OCI-LY3 (cell line): Measurements from ENCODE around the gene DCBLD1.
"Not testable (repeated sequence)": the region's sequence is repeated elsewhere in the genome, so short reads cannot be mapped to it uniquely, and the experiment has no call there.

ENCODE experiments used
- H2AFZ ChIP-seq: fragments of 200-600, 300-600 bp; shearing (Covaris generic); 2 replicates; pipeline ENCODE4 v1.6.0; 2014; ENCODE audit warnings: antibody characterized with exemption, low read depth, low read length
- H3K27ac ChIP-seq: fragments of 200-600, 300-600 bp; sonication (generic); 2 replicates; pipeline ENCODE4 v1.5.1; 2014; ENCODE audit warnings: mild to moderate bottlenecking, low read length, moderate library complexity, mixed read lengths
- H3K27me3 ChIP-seq: fragments of 200-600, 300-600 bp; sonication (generic); 2 replicates; pipeline ENCODE4 v1.6.1; 2014; ENCODE audit warnings: low read depth, low read length, mixed read lengths
- H3K36me3 ChIP-seq: fragments of 200-600, 300-600 bp; sonication (generic); replicated peaks from 2 replicates; pipeline ENCODE3; 2014; ENCODE audit warnings: low read depth, low read length, mixed read lengths
- H3K4me1 ChIP-seq: fragments of 300-600, 200-600 bp; sonication (generic); 2 replicates; pipeline ENCODE4 v1.6.1; 2014; ENCODE audit warnings: low read length, mixed read lengths
- H3K4me2 ChIP-seq: fragments of 200-600, 300-600 bp; sonication (generic); 2 replicates; pipeline ENCODE4 v1.6.1; 2014; ENCODE audit warnings: low read length, mixed read lengths
- H3K4me3 ChIP-seq: fragments of 300-600, 200-600 bp; sonication (generic); 2 replicates; pipeline ENCODE4 v1.5.1; 2014; ENCODE audit warnings: antibody characterized with exemption, mild to moderate bottlenecking, low read length, moderate library complexity
- H3K79me2 ChIP-seq: fragments of 300-600, 200-600 bp; shearing (Covaris generic); 2 replicates; pipeline ENCODE4 v1.6.1; 2014; ENCODE audit warnings: mild to moderate bottlenecking, low read length, mixed read lengths
- H3K9ac ChIP-seq: fragments of 300-600, 200-600 bp; shearing (Covaris generic); 2 replicates; pipeline ENCODE4 v1.6.0; 2014; ENCODE audit warnings: mild to moderate bottlenecking, low read length, moderate library complexity
- H3K9me3 ChIP-seq: fragments of 200-600, 300-600 bp; shearing (Covaris generic); 2 replicates; pipeline ENCODE4 v1.6.1; 2014; ENCODE audit warnings: low read length, mixed read lengths; ENCODE audit not compliant: insufficient read depth
- H4K20me1 ChIP-seq: fragments of 200-600, 300-600 bp; sonication (generic); 2 replicates; pipeline ENCODE4 v1.6.1; 2016; ENCODE audit warnings: low read length, mixed read lengths; ENCODE audit not compliant: insufficient read depth
- EZH2phosphoT487 ChIP-seq: fragments of 200-600 bp; shearing (Covaris generic); IDR thresholded peaks from 2 replicates; pipeline ENCODE4 v1.6.1; 2018; ENCODE audit warnings: antibody characterized with exemption, mixed run types, low read depth
- TF ChIP-seq, protein P1 (sequence below): fragments of 200-600, 300-600 bp; sonication (generic); IDR thresholded peaks from 2 replicates; pipeline ENCODE4 v1.5.1; 2014; ENCODE audit warnings: antibody characterized with exemption, low read length, low read depth

The DCBLD1 gene

DNA sequence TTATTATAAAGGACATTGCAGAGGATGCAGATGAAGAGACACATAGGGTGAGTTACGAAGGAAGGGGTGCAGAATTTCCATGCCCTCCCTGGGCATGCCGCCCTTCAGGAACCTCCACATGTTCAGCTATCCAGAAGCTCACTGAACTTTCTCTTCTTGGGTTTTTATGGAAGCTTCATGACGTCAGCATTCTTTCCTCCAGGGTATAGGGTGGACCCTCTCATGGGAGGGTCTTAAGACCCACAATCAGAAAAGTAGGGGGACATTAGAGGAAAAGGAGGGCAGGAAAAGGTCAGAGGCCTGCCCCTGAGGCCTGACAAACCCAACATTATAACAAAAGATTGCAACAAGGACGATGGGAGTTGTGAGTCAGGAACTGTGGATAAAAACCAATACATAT is 14.6 kb upstream of the DCBLD1 start:
- Histone ChIP-seq H3K4me1 (peaks cover 10% of the 10 kb centered on the region), H4K20me1 (no peaks in the 10 kb centered on the region), H3K79me2 (no peaks in the 10 kb centered on the region), H3K27ac (no peak overlapping the region), H3K4me2 (no peak overlapping the region), H3K27me3 (no peaks in the 10 kb centered on the region), H3K4me3 (no peak overlapping the region), H3K36me3 (no peaks in the 10 kb centered on the region), H3K9ac (no peak overlapping the region), H3K9me3 (no peaks in the 10 kb centered on the region), H2AFZ (no peak overlapping the region)
- TF ChIP-seq, protein P1, sequence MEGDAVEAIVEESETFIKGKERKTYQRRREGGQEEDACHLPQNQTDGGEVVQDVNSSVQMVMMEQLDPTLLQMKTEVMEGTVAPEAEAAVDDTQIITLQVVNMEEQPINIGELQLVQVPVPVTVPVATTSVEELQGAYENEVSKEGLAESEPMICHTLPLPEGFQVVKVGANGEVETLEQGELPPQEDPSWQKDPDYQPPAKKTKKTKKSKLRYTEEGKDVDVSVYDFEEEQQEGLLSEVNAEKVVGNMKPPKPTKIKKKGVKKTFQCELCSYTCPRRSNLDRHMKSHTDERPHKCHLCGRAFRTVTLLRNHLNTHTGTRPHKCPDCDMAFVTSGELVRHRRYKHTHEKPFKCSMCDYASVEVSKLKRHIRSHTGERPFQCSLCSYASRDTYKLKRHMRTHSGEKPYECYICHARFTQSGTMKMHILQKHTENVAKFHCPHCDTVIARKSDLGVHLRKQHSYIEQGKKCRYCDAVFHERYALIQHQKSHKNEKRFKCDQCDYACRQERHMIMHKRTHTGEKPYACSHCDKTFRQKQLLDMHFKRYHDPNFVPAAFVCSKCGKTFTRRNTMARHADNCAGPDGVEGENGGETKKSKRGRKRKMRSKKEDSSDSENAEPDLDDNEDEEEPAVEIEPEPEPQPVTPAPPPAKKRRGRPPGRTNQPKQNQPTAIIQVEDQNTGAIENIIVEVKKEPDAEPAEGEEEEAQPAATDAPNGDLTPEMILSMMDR = no peak
- TF ChIP-seq EZH2phosphoT487 = no peak

DNA sequence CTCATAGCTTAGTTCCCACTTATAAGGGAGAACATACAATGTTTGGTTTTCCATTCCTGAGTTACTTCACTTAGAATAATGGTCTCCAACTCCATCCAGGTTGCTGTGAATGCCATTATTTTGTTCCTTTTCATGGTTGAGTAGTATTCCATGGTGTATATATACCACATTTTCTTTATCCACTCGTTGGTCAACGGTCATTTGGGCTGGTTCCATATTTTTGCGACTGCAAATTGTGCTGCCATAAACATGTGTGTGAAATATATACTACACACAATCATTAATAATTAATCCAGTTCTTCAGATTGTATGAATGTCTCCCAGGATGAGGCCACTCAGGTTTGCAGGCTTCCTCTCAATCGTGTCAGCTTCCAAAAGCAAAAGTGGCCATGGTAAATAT is 13.9 kb upstream of the DCBLD1 start:
- not testable (repeated sequence) for H3K4me1 ChIP-seq, H3K4me2 ChIP-seq, H2AFZ ChIP-seq, H3K36me3 ChIP-seq, H3K9me3 ChIP-seq, H3K27me3 ChIP-seq, H3K79me2 ChIP-seq, H3K4me3 ChIP-seq, H4K20me1 ChIP-seq, H3K9ac ChIP-seq, H3K27ac ChIP-seq

GRCh38 chr6:117469356-117469755 is 13.1 kb upstream of the DCBLD1 start:
- H4K20me1 ChIP-seq = no peaks in the 10 kb centered on the region
- no peaks in the 10 kb centered on the region for H3K79me2 ChIP-seq
- peak overlapping the region; percentile 65; the same call in 1 of the 2 replicates for H2AFZ ChIP-seq
- no peak overlapping the region for H3K4me3 ChIP-seq
- no peak overlapping the region for H3K9ac ChIP-seq
- TF ChIP-seq EZH2phosphoT487 = no peak
- no peak overlapping the region for H3K27ac ChIP-seq
- peaks cover 7% of the 10 kb centered on the region for H3K4me1 ChIP-seq
- H3K4me2 ChIP-seq = peak overlapping the region; percentile 28
- H3K36me3 ChIP-seq = no peaks in the 10 kb centered on the region
- H3K9me3 ChIP-seq = no peaks in the 10 kb centered on the region
- no peaks in the 10 kb centered on the region for H3K27me3 ChIP-seq

DNA sequence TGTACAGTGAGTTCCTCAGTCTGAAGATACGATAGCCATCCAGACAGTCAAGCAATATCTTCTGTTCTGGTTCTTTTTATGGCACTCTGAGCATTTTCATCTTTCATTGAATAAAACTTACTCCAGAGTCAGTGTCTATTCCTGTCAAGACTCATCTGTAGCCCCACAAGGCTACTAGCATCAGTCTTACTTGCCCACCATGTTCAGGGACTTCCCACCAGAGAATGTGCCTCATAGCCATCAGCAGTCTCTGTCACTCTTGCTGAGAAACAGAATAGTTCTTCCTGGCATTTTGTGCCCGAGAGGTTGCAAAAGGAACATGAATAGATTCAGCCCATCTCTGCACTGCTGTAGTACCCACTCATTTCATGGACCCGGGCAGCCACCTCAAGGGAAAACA is 12.7 kb upstream of the DCBLD1 start:
- Histone ChIP-seq H3K9me3 (no peaks in the 10 kb centered on the region), H3K9ac (no peak overlapping the region), H2AFZ (peak overlapping the region; percentile 65; the same call in 1 of the 2 replicates), H3K36me3 (no peaks in the 10 kb centered on the region), H3K4me3 (no peak overlapping the region), H3K4me1 (peaks cover 7% of the 10 kb centered on the region), H3K79me2 (no peaks in the 10 kb centered on the region), H3K27me3 (no peaks in the 10 kb centered on the region), H4K20me1 (no peaks in the 10 kb centered on the region), H3K27ac (no peak overlapping the region), H3K4me2 (0 out of 2 replicates have a peak overlapping the region, but pooled peaks have one; percentile 28)
- no peak for TF ChIP-seq EZH2phosphoT487
- TF ChIP-seq, protein P1 = no peak

DNA sequence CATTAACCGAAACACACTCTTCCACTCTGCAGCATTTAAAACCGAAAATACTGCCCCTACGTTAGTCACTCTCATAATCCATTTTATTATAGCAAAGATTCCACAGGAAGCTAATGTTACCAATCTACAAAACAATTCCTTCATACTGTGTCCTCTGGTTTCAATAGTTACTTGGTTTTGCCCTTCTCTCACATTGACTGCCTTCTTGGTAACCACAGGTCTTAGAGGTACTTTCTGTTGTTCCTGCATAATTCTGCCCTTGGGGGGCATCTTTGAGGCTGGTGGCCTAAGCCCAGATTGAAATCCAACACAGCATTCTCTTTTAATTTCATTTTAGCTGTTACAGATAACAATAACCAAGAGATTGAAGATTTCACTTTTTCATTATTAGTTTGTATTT is 9.8 kb upstream of the DCBLD1 start:
- H3K27me3 ChIP-seq = no peaks in the 10 kb centered on the region
- no peaks in the 10 kb centered on the region for H3K36me3 ChIP-seq
- no peak for TF ChIP-seq EZH2phosphoT487
- TF ChIP-seq, protein P1 = no peak
- no peak overlapping the region for H3K9ac ChIP-seq
- H2AFZ ChIP-seq = no peak overlapping the region
- no peaks in the 10 kb centered on the region for H3K9me3 ChIP-seq
- no peak overlapping the region for H3K27ac ChIP-seq
- no peaks in the 10 kb centered on the region for H3K79me2 ChIP-seq
- no peaks in the 10 kb centered on the region for H4K20me1 ChIP-seq
- H3K4me1 ChIP-seq = peaks cover 7% of the 10 kb centered on the region
- no peak overlapping the region for H3K4me2 ChIP-seq
- no peak overlapping the region for H3K4me3 ChIP-seq
